OCI-LY1 (cell line): ENCODE data around the gene DDX28.

ENCODE experiments used
- EZH2 ChIP-seq: fragments of 200-600 bp; sonication (generic), shearing (Covaris generic); IDR thresholded peaks from 2 replicates; pipeline ENCODE4 v1.8.0; 2017; ENCODE audit warnings: borderline replicate concordance, mixed run types, mild to moderate bottlenecking, antibody characterized with exemption, low read length, moderate library complexity, mixed read lengths
- TF ChIP-seq, protein P1 (sequence below): fragments of 200-600 bp; sonication (generic), shearing (Covaris generic); IDR thresholded peaks from 2 replicates; pipeline ENCODE4 v1.5.1; 2017; ENCODE audit warnings: mild to moderate bottlenecking, antibody characterized with exemption, low read length, moderate library complexity, mixed read lengths

DNA sequence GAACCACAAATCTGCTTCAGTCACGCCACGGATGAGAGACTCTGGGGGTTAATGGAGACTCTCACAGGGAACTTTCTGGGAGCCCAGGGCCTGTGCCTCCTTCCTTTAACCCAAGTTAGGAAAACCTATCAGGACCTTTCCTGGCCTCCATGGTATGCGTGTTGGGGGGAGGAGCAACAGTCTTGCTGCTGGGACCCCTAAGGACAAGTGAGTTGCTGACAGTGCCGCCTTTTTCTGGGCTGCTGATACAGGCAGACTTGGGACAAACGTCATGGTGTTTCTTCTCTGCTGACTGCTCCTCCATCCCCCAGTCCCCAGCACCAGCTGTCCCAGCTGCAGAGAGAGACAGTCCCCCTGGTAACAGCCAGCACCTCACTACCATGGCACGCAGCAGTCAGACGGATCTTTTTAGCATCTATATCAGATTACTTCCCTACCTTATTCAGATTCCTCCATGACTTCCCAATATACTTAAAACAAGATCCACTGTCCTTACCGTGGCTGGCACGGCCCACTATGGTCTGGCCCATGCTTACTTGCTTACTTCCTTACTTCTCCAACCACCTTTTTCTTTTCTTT is 13.8 kb downstream of the DDX28 start:
- TF ChIP-seq, protein P1, sequence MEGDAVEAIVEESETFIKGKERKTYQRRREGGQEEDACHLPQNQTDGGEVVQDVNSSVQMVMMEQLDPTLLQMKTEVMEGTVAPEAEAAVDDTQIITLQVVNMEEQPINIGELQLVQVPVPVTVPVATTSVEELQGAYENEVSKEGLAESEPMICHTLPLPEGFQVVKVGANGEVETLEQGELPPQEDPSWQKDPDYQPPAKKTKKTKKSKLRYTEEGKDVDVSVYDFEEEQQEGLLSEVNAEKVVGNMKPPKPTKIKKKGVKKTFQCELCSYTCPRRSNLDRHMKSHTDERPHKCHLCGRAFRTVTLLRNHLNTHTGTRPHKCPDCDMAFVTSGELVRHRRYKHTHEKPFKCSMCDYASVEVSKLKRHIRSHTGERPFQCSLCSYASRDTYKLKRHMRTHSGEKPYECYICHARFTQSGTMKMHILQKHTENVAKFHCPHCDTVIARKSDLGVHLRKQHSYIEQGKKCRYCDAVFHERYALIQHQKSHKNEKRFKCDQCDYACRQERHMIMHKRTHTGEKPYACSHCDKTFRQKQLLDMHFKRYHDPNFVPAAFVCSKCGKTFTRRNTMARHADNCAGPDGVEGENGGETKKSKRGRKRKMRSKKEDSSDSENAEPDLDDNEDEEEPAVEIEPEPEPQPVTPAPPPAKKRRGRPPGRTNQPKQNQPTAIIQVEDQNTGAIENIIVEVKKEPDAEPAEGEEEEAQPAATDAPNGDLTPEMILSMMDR, result no peak
- TF ChIP-seq EZH2, result no peak
